Activated CD4-positive, alpha-beta memory T cell treated with anti-CD3 and anti-CD28 coated beads for 36 hours (primary cell): ENCODE results near the gene RIC3. TPM values are rescaled to one million over a fixed set of nuclear protein-coding genes. Genes with fewer than 3 reads are reported as not detected.

Experiments
- CTCF ChIA-PET: fragments of 350-600 bp; sonication (Branson Sonifier 250); formaldehyde crosslinking; loops from one replicate; lab custom pipeline; 2021; ENCODE audit warnings: antibody characterized with exemption, inconsistent platforms; lab: Charles Lee
- POLR2A ChIA-PET: fragments of 350-600 bp; sonication (Branson Sonifier 250); formaldehyde crosslinking; loops from one replicate; lab custom pipeline; 2021; ENCODE audit warnings: antibody characterized with exemption; lab: Charles Lee
- DNase-seq: peaks from one replicate; pipeline ENCODE4 v3.0.0-alpha.2; 2020
- H3K27ac Mint-ChIP-seq: one replicate; pipeline ENCODE4 v1.8.0; 2021; ENCODE audit warnings: mixed read lengths
- H3K27me3 Mint-ChIP-seq: one replicate; pipeline ENCODE4 v1.8.0; 2021; ENCODE audit warnings: mixed read lengths
- H3K36me3 Mint-ChIP-seq: one replicate; pipeline ENCODE4 v1.8.0; 2021; ENCODE audit warnings: mixed read lengths
- H3K4me1 Mint-ChIP-seq: one replicate; pipeline ENCODE4 v1.8.0; 2021; ENCODE audit warnings: low read depth, mixed read lengths
- H3K4me3 Mint-ChIP-seq: one replicate; pipeline ENCODE4 v1.8.0; 2021; ENCODE audit warnings: mild to moderate bottlenecking, mixed read lengths
- H3K9me3 Mint-ChIP-seq: one replicate; pipeline ENCODE4 v1.8.0; 2021; ENCODE audit warnings: mixed read lengths
- intact Hi-C: fragments of 100-400 bp; cut with micrococcal nuclease; formaldehyde crosslinking; loops from one replicate; pipeline ENCODE4 v1.15.1; 2023
- total RNA-seq, 2 experiments: library from RNA; stranded (reverse); gene quantifications; one replicate each; pipeline ENCODE4 v1.2.3, GENCODE V29; 2021

The RIC3 gene
- total RNA-seq, 2 experiments from 2014 or later = 5.0 to 5.6 TPM

DNA sequence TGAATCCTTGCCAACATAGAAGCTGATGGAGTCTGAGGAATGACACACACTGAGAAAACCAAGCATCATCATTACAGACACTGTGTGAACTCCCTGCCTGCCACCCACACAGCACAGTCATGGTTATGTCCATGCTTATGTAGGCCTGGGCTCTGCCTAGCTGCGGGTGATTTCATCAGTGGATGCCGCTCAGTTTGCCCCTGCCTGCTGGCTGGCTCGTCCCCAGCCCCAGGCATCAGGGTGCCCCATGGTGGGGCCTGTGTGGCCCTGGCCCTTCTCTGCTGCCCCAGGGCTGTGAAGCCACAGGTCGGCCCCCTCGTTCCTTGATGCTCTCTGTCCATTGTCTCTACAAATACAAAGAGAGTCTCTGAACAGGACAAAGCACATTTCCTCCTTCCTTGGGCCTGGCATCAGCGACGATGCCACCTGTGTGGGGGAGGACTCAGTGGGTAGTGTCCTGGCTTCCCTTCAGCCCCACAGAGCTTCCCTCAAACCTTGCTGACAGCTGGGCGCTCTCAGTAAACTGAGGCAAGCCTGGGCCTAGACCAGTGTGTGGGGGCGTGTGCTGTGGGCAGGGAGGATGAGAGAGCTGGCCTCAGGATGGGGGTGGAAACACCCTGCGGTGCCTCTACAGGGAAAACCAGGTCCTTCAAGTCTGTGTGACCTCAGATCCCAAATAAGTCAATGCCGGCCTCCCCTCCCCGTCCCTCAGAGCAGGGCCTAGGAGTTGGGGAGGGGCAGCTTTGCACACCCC lies 107.8 kb downstream of the RIC3 start:
- no peak for DNase-seq
- H3K9me3 Mint-ChIP-seq = no peaks in the 10 kb centered on the region
- H3K36me3 Mint-ChIP-seq = no peaks in the 10 kb centered on the region
- no peaks in the 10 kb centered on the region for H3K4me1 Mint-ChIP-seq
- no peak overlapping the region for H3K27ac Mint-ChIP-seq
- ChIA-PET CTCF (interaction anchor here (0.9 kb wide), 1 partner anchor 55 kb away, joined by 4 read pairs; no protein-coding TSS in a partner anchor), POLR2A (no interaction called here)
- intact Hi-C loops = no loop called here
- H3K27me3 Mint-ChIP-seq = no peaks in the 10 kb centered on the region
- no peak overlapping the region for H3K4me3 Mint-ChIP-seq

DNA sequence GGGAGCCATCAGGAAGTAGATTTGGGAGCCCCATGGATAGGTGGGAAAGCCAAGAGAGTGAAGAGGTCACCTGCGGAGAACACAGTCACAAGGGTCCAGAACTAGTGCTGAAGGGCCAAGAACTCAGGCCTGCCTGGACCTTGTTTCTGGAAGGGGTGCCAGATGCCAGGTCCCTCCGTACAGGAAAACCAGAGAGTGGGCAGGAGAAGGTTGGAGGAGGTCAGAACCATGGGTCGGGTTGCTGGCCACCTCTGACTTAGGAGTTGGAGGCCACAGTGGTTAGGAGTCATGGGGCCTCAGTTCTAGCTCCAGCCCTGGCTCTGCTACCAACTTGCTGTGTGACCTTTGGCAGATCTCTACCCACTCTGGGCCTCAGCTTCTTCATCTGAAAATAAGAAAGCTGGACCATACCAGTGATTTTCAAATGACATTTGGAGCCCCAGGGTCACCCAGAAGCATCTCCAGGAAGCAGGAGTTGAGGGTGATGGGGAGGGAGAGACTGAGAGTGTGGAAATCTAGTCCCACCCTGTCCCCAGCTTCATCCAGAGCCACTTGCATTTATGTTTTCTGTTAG lies 108.6 kb downstream of the RIC3 start:
- Mint-ChIP-seq H3K27ac (no peak overlapping the region), H3K4me3 (no peak overlapping the region), H3K36me3 (no peaks in the 10 kb centered on the region), H3K27me3 (no peaks in the 10 kb centered on the region), H3K9me3 (no peaks in the 10 kb centered on the region), H3K4me1 (no peaks in the 10 kb centered on the region)
- DNase-seq = no peak
- ChIA-PET POLR2A (no interaction called here), CTCF (interaction anchor here (0.9 to 1.7 kb wide), 3 partner anchors 27 to 54 kb away, joined by 3 to 6 read pairs (median 4); no protein-coding TSS in a partner anchor)
- intact Hi-C loops = no loop called here

DNA sequence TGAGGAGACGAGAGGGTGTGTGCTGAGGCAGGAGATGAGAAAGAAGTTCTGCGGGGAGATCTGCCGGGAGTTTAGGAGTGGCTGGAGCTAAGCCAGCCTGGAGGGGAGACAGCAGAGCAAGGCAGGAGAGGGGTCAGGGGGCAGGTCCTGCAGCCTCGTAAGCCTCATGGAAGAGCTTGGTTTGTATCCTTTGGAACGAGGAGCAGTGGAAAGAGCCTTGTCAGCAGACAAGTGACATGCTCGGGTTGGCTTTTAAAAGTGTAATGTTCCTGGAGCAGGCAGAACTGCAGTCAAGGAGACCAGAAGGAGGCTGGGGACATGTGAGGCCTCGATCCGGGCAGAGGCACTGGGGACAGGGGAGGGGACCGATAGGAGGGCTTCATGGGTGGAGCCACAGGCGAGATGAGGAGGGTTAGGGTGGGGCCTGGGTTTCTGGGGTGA lies 109.2 kb downstream of the RIC3 start:
- ChIA-PET POLR2A (no interaction called here), CTCF (interaction anchor here (0.9 to 1.7 kb wide), 2 partner anchors 26 to 53 kb away, joined by 3 to 6 read pairs; no protein-coding TSS in a partner anchor)
- intact Hi-C loops = no loop called here
- Mint-ChIP-seq H3K27me3 (no peaks in the 10 kb centered on the region), H3K4me3 (no peak overlapping the region), H3K27ac (no peak overlapping the region), H3K4me1 (no peaks in the 10 kb centered on the region), H3K9me3 (no peaks in the 10 kb centered on the region), H3K36me3 (no peaks in the 10 kb centered on the region)
- DNase-seq = no peak

DNA sequence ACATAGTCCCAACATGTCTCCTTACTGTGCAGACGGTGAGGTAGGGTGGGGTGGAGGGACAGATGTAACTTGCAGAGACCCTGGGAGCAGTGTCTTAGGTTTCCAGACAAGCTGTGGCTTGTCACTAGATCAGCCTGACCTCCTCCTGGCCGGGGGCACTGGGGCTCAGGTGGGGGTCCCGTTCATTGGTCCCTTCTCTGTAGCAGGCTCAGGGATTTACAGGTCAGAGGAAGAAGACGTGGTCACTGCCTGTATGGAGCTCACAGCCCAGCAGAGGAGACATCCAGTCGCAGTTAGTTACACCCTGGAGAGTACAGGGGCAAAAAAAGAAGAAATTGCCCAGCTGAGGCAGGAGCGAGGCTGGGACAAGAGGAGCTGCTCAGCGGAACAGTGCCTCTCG lies 109.8 kb downstream of the RIC3 start:
- CTCF ChIA-PET = interaction anchor here (0.9 to 1.7 kb wide), 2 partner anchors 26 to 53 kb away, joined by 3 to 6 read pairs; no protein-coding TSS in a partner anchor
- no peaks in the 10 kb centered on the region for H3K27me3 Mint-ChIP-seq
- no peaks in the 10 kb centered on the region for H3K9me3 Mint-ChIP-seq
- no peaks in the 10 kb centered on the region for H3K4me1 Mint-ChIP-seq
- no peak overlapping the region for H3K4me3 Mint-ChIP-seq
- no peak overlapping the region for H3K27ac Mint-ChIP-seq
- POLR2A ChIA-PET = no interaction called here
- no peaks in the 10 kb centered on the region for H3K36me3 Mint-ChIP-seq
- intact Hi-C loops = no loop called here
- no peak for DNase-seq

DNA sequence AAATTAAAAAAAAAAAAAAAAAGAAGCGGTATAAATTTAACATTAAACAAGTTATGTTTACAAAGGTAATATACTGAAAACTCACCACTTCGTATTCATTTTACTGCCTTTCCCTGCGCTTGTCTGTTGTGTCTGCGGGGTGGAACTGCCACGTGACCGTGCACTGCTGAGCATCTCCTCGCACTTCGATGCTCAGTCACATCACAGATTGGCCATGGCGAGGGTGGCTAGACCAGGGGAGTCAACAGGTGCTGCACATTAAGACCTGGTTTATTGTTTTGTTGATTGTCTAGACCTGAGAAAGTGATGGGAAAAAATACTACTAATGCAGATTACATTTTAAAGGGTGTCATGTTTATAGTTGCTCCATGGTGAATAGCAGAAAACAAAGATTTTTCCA lies 110.6 kb downstream of the RIC3 start:
- ChIA-PET CTCF (interaction anchor here (1.7 kb wide), 1 partner anchor 25 kb away, joined by 6 read pairs; no protein-coding TSS in a partner anchor), POLR2A (no interaction called here)
- intact Hi-C loops = no loop called here
- H3K4me1 Mint-ChIP-seq = no peaks in the 10 kb centered on the region
- no peak overlapping the region for H3K27ac Mint-ChIP-seq
- DNase-seq = no peak
- no peaks in the 10 kb centered on the region for H3K27me3 Mint-ChIP-seq
- H3K9me3 Mint-ChIP-seq = no peaks in the 10 kb centered on the region
- no peak overlapping the region for H3K4me3 Mint-ChIP-seq
- H3K36me3 Mint-ChIP-seq = no peaks in the 10 kb centered on the region

DNA sequence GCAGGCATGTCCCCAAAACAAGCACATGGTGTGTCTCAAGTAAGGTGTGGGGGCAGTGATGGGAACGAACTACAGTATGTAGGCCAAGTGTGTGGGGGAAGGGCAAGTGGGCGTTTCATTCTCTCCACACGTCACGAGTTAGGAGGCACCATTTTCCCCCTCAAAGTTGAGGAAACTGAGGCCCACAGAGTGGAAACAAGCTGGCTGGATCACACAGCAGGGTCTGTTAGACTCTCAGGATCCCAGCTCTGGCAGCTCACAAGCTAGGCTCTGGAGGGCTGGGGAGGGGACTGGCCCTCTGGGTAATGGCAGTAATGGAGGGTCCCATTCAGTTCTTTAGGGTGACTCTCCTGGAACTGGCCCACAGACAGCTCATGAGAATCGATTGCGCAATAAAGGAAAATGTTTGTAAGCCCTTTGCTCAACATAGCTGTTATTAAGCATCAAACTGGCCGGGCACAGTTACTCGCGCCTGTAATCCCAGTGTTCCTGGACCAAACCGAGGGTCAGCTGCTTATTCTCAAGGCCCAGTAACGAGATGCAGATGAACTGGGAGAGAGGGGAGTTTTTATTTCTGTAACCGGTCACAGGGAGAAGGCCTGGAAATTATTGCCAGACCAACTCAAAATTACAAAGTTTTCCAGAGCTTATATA lies 111.9 kb downstream of the RIC3 start:
- intact Hi-C loops = no loop called here
- Mint-ChIP-seq H3K9me3 (no peaks in the 10 kb centered on the region), H3K36me3 (no peaks in the 10 kb centered on the region), H3K4me1 (no peaks in the 10 kb centered on the region), H3K27me3 (no peaks in the 10 kb centered on the region), H3K4me3 (no peak overlapping the region), H3K27ac (no peak overlapping the region)
- ChIA-PET CTCF (interaction anchor here (1.0 to 2.5 kb wide), 3 partner anchors 23 to 42 kb away, joined by 4 to 12 read pairs (median 4); no protein-coding TSS in a partner anchor), POLR2A (no interaction called here)
- DNase-seq = no peak

Other genes starting within 250 kb of the RIC3 start
- not detected for gene OR10A6, start 237.8 kb downstream of the RIC3 start, total RNA-seq
- not detected for gene OR10A3, start 227.3 kb downstream of the RIC3 start, total RNA-seq
- not detected for gene NLRP10, start 203.6 kb downstream of the RIC3 start, total RNA-seq
- gene EIF3F, start 181.7 kb downstream of the RIC3 start, total RNA-seq = 100 to 1,000 TPM; 309 to 319 TPM
- gene TUB, start 87.8 kb downstream of the RIC3 start, total RNA-seq = under 1 TPM; 0.36 to 0.58 TPM
- gene LMO1, start 94.9 kb upstream of the RIC3 start, total RNA-seq = not detected